GM19463 (cell line): ENCODE measurements around the gene FRMD4A.
"Not testable (repeated sequence)": the region's sequence is repeated elsewhere in the genome, so short reads cannot be mapped to it uniquely, and the experiment has no call there.

Experiments
- ATAC-seq: cut with Tn5 transposase; IDR thresholded peaks from one replicate; pipeline ENCODE4 v1.9.1; 2021; ENCODE audit warnings: mild to moderate bottlenecking, moderate library complexity; ENCODE audit not compliant: unreplicated experiment

The FRMD4A gene

DNA sequence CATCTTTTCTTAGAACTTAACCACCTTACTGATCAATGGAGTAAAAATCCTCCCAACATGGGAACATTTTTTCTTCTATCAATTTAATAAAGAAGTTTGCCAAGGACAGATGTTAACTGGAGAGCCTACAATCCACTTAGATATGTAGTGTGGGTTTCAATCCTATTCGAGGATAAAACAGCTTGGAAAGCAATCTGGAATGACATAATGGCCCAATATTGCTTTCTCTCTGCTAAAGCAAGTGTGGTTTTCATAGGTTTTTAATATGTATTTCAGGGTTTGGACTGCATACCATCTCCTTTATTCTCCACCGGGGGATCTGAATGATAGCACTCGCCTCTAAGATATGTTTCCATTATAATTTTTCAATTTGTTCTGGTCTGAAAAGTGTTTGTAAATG, 594.2 kb downstream of the FRMD4A start:
- no peak for ATAC-seq

DNA sequence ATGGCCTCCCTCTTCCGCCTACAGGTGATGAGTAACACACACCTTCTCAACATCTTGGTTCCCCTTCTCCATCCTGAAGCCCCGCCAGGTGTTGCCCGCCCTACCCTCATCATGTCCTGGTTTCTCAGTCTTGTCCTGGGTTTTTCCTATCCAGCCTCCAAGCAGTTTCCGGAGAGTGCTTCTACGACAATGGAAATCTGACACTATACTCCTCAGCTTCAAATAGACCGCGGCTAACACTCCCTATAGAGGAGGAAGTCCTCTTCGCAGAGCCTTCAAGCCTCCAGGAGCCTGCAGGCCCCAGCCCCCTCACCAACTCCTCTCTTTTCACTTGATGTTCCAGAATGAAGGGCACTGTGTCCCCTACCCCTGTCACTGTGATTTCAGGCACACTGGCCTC, 596.6 kb downstream of the FRMD4A start:
- ATAC-seq: no peak

DNA sequence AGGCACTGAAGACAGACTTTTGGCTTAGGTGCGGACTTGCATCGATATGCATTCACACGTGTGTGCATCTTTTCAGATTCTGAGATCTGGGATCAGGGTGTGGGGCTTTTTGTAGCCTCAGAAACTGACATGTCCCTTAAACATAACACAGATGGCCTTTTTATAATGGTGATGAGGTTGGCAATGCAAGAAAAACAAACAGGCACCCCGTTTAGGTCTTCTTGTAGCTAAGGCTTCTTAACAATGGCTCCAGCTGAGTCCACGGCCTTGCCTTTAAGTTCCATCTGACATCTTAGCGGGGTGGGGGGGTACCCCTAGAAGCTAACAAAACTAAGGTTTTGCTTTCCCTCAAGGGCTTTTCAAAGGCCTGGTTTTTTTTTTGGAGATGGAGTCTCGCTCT, 597.7 kb downstream of the FRMD4A start:
- ATAC-seq: no peak

DNA sequence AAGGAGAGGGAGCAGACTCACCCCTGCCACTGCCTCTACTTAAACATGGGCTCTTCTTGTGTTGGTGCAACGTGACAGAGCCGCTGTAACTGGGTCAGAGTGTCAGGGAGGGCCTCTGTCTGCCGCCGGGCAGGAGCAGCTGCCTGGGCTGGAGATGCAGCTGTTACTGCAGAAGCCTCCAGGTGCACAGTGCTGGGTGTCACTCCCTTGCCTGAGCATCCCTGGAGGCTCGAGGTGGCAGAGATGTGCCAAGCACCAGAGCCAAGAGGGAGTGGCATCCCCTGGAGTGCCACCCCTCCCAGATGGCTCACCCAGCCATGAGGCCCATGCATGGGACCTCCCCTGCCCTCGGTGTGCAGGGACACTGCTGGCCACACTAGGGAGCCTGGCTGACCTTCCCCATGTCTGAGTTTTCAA, 598.3 kb downstream of the FRMD4A start:
- no peak for ATAC-seq

DNA sequence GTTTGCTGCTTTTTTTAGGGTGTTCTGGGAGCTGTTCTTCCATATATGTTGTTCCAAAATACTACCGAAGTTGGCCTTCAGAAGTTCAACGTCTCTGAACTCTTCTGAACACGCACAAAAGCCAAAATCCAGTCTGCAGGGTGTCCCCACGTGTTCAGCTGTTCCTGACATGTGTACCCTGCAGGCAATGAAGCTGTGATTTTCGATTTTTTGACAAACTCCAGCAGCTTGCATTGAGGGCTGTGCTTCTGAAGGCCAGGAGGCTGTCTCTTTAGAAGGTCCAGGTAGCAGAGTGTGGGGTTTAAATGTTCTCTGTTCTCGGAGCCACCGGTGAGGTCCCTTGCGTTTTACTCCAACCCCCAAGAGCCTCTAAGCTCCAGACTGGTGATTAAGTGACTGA, 598.9 kb downstream of the FRMD4A start:
- no peak for ATAC-seq

DNA sequence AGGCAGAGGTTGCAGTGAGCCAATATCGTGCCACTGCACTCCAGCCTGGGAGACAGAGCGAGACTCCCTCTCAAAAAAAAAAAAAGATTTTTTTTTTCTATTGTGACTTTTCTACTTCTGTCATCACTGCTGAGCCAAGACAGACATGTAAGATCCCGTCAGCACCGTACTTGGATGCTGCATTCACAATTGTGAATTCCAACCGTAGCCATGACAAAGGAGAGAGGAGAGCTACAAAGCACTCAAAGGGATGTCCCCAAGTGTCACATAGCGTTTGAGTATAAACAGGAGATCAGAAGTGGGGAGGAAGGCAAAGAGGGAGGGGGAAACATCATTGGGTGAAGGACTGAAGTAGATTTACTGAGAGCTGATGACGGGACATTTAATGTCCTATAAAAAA, 599.8 kb downstream of the FRMD4A start:
- ATAC-seq: no peak

DNA sequence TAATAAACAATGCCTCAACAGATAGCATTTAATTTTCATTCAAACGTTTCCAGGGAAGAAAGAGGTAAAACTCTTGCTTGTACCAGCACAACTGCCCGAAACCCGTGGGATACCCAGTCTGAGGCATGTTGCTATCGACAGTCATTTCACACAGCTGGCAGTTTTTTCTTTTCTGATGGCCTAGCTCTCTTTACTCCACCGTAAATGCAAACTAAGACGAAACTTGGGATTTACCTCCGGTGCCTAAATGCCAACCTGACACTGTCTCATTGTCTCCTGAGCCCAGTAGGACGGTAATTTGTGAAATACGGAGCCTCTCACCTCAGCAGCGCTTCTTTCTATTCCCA, 600.4 kb downstream of the FRMD4A start:
- no peak for ATAC-seq

DNA sequence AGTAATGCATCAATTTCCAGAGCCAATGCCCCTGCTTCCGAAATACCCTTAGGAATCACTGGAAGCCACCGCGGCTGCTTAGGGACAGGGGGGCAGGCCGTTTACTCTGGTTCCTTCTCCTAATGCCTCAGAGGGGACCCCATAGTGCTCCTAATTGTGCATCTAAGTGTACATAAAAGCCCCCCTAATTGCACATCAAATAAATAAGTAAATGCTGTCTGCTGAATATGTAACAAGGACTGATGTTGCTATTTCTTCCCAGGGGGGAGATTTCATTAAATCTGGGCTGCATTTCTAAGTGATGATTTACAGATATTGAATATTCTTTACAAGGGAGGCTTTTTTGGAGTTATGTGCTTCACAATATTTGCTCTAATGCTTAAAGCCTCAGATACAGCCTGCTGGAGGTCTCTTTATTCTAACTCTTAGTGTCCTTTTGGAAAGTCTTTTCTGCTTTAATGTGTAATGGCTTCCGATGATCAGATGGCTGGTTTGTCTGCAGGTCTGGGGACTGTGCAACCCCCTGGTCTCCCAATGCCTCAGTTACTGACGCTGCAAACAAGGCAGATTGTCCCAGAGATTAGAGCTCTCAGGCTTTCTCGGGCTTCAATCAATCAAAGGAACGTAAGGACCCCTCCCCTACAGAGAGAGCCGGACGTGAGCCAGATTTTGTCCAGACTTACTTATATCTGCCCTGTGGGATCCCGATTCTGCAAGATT, 601.0 kb downstream of the FRMD4A start:
- no peak for ATAC-seq

DNA sequence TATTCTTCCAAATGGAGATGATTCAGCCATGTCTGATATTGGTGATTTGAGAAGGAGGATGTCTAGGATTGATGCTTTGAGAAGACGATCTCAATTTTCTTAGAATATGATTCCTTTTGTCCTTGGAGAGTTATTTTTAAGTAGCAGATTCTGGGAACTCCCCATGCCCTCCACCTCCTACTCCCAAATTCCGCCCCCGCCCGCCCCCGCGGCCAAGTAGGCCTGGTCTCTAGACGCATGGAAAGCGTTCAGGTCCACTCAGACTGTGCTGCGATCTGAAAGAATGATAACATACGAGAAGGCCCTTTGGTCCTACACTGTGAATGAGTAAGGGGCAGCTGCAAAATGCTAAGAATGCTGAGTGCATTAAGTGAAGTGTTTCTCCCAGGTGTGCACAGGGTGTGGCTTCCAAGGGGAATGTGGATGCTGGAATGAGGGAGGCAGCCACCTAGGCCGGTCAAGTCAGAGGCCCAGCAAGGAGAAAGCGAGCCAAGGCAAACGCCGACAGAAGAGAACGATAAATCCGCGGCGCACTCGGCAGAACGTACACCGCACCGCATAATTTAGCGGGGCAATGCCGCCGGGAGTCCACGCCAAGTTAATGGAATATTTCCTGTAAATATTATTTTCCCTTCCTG, 601.7 kb downstream of the FRMD4A start:
- no peak for ATAC-seq

DNA sequence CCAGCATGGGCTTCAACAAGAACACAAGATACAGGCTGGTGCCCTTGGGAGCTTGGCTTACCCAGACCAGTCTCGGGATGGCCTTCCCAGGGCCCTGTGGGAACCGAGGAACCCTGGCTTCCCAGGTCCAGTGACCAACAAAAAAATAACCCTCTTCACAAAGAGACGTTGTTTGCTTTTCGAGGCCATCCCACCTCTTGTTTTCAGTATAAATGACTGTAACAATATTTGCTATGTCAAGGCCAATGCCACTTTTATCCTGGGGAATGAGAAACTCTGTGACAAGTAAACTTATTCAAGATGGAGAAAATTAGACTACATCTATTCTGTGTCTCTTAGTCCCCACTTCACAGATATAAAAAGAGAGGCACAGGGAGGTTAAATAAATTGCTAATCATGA, 605.1 kb downstream of the FRMD4A start:
- ATAC-seq: no peak

DNA sequence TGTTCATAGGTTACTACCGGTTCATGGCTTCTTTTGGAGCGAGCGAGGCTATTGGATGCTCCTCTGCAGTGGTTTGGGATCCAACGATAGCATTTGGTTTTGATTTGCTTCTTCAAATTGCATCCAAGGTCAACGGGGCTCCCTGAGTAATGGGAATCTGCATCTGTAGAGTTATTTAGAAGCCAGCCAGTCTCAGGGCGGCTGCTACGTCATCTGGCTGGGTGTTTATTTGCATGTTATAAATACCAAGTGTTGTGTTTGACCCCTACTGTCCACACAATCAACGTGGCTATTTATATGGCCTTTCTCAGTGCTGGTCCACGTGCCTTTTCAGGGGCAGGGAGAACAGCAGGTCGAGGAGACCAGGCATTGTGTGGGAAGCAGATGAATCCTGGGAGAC, 606.2 kb downstream of the FRMD4A start:
- ATAC-seq: no peak

DNA sequence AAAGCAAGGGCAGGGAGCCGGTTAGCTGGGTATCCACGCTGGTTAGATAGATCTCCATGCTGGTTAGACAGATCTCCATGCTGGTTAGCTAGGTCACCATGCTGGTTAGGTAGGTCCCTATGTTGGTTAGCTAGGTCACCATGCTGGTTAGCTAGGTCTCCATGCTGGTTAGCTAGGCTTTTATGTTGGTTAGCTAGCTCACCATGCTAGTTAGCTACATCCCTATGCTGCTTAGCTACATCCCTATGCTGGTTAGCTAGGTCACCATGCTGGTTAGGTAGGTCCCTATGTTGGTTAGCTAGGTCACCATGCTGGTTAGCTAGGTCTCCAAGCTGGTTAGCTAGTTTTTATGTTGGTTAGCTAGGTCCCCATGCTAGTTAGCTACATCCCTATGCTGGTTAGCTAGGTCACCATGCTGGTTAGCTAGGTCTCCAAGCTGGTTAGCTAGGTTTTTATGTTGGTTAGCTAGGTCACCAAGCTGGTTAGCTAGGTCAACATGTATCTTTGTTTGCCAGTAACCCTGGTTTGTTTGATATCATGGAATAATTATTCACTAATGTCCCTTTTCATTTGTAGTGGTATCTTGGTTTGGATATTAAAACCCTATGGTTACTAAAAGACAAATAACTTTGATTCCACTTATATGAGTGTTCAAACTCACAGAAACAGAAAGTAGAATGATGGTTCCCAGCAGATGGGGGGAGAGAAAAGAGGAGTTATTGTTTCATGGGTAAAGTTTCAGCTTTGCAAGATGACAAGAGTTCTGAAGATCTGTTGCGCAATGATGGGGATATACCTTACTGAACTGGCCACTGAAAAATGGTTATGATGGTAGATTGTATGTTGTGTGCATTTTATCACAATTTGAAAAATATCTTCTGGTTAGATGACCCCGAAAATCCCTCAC, 607.7 kb downstream of the FRMD4A start:
- ATAC-seq: no peak

DNA sequence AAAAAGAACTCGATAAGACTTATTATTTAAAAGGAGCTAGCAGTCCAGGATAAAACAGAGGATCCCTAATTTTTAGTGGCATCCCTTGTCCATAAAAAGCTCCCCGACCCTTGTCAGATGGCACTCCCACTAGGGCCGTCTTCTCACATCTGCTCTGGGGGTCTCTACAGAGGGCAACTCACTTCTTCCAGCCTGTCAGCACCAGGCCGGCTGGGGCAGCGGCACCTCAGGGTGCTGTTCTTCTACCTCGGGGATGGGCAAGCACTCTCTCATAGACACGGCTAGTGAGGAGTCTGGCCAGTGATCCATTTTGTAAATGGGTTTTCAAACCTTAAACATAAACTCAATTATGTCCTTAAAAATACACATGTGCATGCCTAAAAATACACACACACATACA, 609.2 kb downstream of the FRMD4A start:
- ATAC-seq: no peak

DNA sequence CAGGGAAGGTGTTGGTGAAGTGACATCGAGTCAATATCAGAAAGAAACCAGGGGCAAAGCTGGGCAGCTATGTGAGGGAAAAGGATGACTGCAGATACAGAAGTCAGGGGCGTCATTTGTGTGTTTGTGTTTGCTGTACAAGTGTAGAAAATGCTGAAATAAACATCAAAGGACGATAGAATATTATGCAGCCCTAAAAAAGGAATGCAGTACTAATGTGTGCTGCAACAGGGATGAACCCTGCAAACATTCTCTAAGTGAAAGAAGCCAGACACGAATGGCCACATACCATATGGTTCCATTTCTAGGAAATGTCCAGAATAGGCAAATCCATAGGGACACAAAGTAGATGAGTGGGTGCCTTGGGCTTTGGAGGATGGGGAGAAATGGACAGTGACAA, 610.0 kb downstream of the FRMD4A start:
- no peak for ATAC-seq

DNA sequence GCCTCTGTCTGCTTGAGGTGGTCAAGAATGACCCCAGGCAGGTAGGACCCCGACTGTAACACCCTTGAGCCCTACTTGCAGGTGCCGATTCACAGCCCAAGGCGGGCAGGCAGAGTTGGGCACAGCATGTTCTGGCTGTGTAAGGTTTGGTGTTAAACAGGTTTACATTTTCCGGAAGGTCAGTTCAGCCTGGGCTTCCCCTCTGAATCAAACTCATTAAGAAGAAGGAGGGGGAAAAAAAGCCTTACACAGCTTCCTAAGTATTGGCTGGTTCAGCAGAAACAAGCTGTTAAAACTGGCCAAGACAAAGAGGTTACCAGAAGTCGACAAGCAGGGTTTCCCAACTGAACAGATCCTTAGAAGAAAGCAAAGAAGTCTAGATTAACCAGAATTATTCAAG, 611.3 kb downstream of the FRMD4A start:
- ATAC-seq: no peak

DNA sequence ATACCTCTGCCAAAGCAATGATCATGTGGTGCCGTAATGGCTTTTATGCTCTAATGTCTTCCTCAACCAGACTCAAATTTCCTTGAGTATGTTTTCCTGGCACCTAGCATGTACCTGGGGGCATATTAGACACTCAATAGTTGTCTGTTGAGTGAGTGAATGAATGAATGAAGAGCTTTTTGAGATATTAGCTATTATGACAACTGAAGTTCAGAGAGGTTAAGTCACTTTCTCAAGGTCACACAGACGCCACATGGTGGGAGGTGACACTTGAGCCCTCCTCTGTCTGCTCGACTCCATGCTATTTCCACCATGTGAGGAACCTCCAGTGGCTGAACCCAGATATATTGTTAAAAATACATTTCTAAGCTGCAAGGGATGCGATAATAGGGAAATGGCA, 611.9 kb downstream of the FRMD4A start:
- no peak for ATAC-seq

DNA sequence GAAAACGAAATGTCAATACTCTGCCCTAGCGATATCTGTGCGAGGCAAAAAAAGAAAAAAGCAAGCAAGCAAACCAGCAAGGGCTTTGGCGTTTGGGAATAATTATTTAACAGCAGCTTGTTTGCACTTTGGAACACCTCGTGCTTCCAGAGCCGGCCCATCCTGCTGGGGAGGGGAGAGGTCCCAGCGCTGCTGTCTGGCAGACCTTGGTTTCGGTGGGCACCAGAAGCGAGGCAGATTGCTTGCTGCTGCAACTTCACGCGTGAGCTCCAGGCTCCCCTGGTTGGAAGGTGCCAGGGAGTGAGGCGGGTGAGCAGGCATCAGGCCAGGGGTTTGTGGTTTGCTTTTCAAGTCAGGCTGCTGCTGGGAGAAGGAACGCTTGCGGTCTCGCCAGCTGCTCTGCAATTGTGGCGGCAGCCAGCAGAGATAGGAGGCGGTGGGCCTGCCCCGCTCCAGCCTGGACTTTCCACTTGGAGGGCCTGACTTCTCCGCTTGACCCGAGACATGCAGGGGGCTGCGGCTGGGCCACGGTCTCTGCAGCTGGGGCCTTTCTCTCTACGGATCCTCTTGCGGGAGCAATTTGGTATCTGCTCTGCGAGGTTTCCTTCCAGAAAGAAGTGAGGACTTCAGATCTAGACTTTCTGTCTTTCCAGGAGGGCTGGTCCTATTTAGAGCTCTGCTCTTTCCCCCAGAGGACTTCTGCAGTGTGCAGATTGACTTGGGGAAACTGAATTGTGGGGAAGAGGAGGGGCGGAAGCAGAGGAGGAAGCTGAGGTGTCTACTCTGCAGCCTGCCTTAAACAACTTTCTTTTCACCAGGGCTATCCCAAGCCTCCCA, 612.6 kb downstream of the FRMD4A start:
- peak; percentile 56 for ATAC-seq

DNA sequence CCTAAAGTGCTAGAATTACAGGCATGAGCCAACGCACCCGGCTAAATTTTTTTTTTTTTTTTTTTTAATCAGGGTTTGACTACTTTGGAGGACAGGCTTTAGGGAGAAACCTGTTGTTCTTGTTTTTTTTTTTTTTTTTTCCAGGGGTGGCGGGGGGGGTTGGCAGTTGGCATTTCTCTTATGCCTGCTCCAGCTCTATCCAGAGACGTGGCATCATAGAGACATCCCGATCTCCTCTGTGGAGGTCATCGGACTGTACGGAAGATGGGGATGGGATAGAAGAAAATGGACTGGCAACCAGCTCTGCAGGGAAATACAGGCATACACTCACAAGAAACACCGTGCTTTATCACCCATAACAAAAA, 613.2 kb downstream of the FRMD4A start:
- no peak for ATAC-seq

DNA sequence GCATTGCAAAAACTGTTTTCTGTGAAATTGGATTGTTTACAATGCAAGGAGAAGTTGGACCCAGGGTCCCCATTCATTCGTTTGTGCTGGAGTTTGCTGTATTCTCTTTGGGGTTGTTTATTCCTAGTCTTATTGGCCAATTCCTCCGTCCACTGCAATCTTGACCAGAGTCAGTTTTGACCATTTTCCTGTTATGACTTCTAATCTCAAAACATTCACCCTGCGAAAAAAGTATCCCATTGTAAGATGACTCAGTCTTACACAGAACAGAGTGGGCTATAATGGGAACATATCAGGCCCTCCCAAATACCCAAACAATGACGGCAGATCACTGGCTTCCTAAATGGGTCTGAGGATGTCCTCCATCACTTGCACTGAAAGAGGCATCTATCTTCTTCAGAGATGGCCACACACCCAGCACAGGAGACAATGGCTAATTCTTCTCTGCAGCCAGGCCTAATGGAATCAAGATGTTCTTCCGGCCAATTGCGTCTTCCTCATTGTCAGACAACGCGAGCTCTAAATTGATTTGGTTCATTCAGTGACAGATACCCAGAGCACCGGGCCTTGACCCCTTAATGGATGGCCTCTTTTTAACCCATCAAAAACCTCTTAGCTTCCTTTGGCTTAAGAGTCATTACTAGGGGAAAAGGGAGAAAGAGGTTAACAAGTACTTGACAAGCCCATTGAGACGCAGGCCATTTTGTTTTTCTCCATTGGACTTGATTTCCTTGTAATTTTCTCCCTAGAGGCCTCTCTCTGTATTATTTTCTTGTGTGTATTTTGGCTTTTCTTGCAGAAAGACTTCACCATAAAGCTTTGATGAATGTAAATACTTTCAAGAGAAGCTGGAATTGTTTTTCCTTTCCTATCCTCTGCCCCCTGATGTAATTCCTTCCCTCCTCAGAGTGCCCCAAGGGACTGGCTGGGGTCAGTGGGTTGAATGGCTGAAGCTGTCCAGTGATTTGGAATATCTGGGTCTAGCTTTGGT, 614.3 kb downstream of the FRMD4A start:
- ATAC-seq: no peak

DNA sequence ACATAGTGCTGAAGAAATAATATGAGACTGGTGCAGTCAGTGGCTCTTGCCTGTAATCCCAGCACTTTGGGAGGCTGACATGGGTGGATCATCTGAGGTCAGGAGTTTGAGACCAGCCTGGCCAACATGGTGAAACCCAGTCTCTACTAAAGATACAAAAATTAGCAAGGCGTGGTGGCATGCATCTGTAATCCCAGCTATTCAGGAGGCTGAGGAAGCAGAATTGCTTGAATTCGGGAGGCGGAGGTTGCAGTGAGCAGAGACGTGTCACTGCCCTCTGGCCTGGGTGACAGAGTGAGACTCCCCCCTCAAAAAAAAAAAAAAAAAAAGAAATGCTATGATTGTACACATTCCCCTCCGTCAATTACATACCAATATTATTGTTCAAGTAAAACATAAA, 615.1 kb downstream of the FRMD4A start:
- not testable (repeated sequence) for ATAC-seq
